ENCODE results near the gene PFKFB2.
A peak's percentile ranks its signal among the peaks of the same experiment; 100 is the strongest.

GRCh38 chr1:207019161-207019560, 33.9 kb upstream of the PFKFB2 start:
- TF ChIP-seq POLR2A (IDR thresholded peaks at IDR 0.05) (peak in 1 of 4 donors; percentile 64), CTCF (IDR thresholded peaks at IDR 0.05) (no peak)

Data from upper lobe of left lung (tissue), 4 donors.